ENCODE data around the gene ARFIP2.

Gene ARFIP2

DNA sequence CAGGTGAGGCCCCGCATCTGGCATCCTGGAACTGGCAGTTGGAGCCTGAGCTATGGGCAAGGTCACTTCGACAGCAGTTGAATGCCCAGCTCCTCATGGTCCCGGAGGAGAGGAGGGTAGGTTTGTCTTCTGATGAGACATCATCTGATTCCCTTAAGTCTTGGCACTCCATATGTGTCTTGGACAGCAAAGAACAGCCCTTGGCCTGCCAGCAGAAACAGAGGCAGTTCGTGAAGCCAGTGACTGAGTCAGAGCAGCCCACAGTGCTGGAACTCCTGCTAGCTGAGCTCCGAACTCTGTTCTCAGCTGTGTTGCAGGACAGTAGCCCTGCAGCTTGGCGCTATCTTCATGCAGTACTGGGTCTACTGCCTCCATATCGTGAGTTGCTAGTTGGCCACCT lies 17.0 kb upstream of the ARFIP2 start:
- TF ChIP-seq CTCF (conservative IDR thresholded peaks at IDR 0.05; ENCODE audit: low read depth) = no peak
- CTCF ChIA-PET = no interaction called here
- no peak for DNase-seq (ENCODE audit: low spot score)
- POLR2A ChIA-PET (ENCODE audit: low non-redundant PET) = no interaction called here
- no peak overlapping the region for H3K27ac ChIP-seq

DNA sequence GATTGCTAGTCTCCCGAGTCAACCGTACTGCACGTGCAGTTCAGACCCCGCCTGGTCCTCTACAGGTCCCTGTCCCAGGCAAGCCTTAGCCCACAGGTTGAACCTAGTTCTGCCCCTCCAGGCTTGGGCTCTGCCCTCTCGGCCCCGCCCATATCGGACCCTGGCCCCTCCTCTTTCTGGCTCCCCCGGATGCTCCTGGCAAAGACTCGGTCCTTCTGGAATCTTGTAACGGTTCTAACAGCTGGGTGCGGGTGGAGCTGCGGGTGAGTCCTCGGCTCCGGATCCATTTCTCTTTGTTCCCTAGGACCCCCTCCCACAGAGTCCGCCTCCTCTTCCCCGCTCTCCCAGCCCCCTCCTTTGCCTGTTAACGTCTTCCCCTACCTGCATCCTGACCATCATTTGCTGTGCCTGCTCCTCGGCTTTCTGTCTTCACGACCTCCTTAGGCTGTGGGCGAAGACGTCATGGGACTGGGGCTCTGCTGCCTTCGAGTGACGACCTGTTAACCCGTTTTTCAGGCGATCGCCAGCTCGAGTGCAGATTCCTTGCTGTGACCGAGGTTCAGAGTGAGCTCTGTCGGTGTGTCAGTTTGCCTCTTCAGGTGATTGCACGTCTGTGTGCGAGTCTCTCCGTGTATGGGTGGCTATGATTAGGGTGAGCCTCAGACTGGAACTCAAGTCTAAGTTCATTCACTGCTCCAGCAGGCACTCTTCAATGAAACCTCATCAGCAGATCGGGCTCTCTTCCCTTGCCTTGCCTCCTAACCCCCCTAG lies 16.1 kb upstream of the ARFIP2 start, which contains the start of gene DNHD1:
DNHD1 (plus strand) TSS at position 212 of the 771 bp plus-strand sequence. CDS start 936 bp downstream, outside the sequence.
- ChIA-PET CTCF (no interaction called here), POLR2A (ENCODE audit: low non-redundant PET) (no interaction called here)
- no peak within 1 kb of the TSS for H3K27ac ChIP-seq
- no peak for DNase-seq (ENCODE audit: low spot score)
- no peak for TF ChIP-seq CTCF (conservative IDR thresholded peaks at IDR 0.05; ENCODE audit: low read depth)

- DNase-seq (ENCODE audit: low spot score) = no peak
- TF ChIP-seq CTCF (conservative IDR thresholded peaks at IDR 0.05; ENCODE audit: low read depth) = no peak
- H3K27ac ChIP-seq = no peak overlapping the region
- ChIA-PET CTCF (no interaction called here), POLR2A (ENCODE audit: low non-redundant PET) (no interaction called here)
Observed at GRCh38 chr11:6489306-6489705, 8.2 kb upstream of the ARFIP2 start.

DNA sequence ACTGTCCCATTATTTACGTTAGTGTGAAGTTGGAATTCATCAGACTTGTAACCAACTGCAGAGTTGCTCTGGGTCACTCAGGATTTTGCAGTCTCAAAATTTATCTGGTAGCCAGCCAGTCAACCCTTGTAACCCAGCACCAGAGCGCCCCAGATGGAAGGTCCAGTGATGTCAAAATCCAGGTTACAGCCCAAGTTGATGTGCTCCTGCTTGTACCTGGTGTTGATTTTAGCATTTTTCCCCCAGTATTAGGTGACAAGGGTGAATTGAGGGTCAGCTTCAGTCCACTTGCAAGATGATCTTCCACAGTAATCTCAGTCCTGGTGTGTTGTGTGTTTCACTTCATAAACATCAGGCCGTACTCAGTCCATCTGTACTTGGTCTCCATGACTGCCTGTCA lies 7.7 kb upstream of the ARFIP2 start:
- no peak for DNase-seq (ENCODE audit: low spot score)
- CTCF ChIA-PET = no interaction called here
- no peak for TF ChIP-seq CTCF (conservative IDR thresholded peaks at IDR 0.05; ENCODE audit: low read depth)
- H3K27ac ChIP-seq = no peak overlapping the region
- POLR2A ChIA-PET (ENCODE audit: low non-redundant PET) = no interaction called here

DNA sequence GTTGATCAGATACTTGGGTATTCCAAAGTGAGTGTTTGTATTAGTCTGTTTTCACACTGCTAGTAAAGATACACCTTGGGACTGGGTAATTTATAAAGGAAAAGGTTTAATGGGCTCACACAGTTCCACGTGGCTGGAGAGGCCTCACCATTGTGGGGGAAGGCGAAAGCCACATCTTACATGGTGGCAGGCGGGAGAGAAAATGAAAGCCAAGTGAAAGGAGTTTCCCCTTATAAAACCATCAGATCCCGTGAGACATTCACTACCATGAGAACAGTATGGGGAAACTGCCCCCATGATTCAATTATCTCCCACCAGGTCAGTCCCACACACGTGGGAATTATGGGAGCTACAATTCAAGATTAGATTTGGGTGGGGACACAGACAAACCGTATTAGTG lies 7.2 kb upstream of the ARFIP2 start:
- H3K27ac ChIP-seq = no peak overlapping the region
- ChIA-PET CTCF (no interaction called here), POLR2A (ENCODE audit: low non-redundant PET) (no interaction called here)
- DNase-seq (ENCODE audit: low spot score) = no peak
- no peak for TF ChIP-seq CTCF (conservative IDR thresholded peaks at IDR 0.05; ENCODE audit: low read depth)

GRCh38 chr11:6486938-6487337 lies 5.8 kb upstream of the ARFIP2 start:
- DNase-seq (ENCODE audit: low spot score) = no peak
- no peak for TF ChIP-seq CTCF (conservative IDR thresholded peaks at IDR 0.05; ENCODE audit: low read depth)
- H3K27ac ChIP-seq = no peak overlapping the region
- CTCF ChIA-PET = interaction anchor here (0.6 kb wide), 1 partner anchor 196 kb away, joined by 3 read pairs; the partner anchor contains the start of gene MRPL17
- POLR2A ChIA-PET (ENCODE audit: low non-redundant PET) = no interaction called here

Data from RWPE1 (cell line).